Stimulated activated naive B cell treated with anti-CD40 and anti-IgM and Interleukin-4, amounts not matched to agents 10 μg/mL and 1 μg/mL and 100 μg/mL, for 72 hours (primary cell): ENCODE results near the gene CAPN10.

Experiments used
- ATAC-seq, 2 donors: fragments of 150-1000 bp; cut with Tn5 transposase; replicated peaks; 2 replicates each; pipeline ENCODE4 v1.10.0; 2021; ENCODE audit warnings: moderate library complexity in 1 of 2
- DNase-seq: peaks from one replicate; pipeline ENCODE4 v3.0.0; 2021
- H3K27ac Mint-ChIP-seq: one replicate; pipeline ENCODE4 v1.8.0; 2022; ENCODE audit warnings: mild to moderate bottlenecking, mixed read lengths
- H3K27me3 Mint-ChIP-seq, 2 donors: one replicate each; pipeline ENCODE4 v1.8.0; 2022; ENCODE audit warnings: mixed read lengths in 2 of 2
- H3K36me3 Mint-ChIP-seq, 2 donors: one replicate each; pipeline ENCODE4 v1.8.0; 2022; ENCODE audit warnings: mixed read lengths in 2 of 2, mild to moderate bottlenecking in 1 of 2
- H3K4me1 Mint-ChIP-seq, 2 donors: one replicate each; pipeline ENCODE4 v1.8.0; 2022; ENCODE audit warnings: mixed read lengths in 2 of 2, mild to moderate bottlenecking in 1 of 2
- H3K4me3 Mint-ChIP-seq, 2 donors: one replicate each; pipeline ENCODE4 v1.8.0; 2022; ENCODE audit warnings: mild to moderate bottlenecking in 2 of 2, mixed read lengths in 2 of 2, moderate library complexity in 1 of 2
- H3K9me3 Mint-ChIP-seq, 2 donors: one replicate each; pipeline ENCODE4 v1.8.0; 2022; ENCODE audit warnings: mixed read lengths in 2 of 2, mild to moderate bottlenecking in 1 of 2

Gene CAPN10

DNA sequence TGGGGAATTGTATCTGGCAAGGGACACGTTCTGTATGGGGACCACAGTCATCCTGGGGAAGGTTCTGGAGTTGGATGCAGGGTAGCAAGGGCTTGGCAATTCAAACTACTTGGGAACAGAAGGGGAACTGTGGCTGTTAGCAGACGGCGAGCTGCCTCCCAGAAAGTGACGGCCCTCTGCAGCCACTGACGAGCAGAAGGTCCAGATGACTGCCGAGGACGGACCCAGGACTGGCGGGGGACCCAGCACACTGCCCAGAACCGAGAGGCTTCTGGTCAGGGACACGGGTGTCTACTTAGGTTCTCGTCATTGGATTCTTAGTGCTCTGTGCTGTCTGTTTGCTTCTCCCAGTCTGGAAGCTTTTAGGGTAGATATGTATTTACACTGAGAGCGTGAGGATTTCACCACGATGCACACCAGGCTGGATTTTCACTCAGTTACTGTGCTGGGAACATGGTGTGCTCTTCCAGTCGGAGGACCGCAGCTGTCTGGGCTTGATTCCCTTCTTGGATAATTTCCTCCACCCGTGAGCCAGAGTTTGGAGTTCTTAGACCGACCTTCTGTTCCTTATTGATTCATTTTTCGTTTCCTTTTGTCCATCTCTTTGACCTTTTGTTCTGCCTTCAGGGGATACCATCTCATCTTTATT is 52.1 kb downstream of the CAPN10 start:
- ATAC-seq (no peak), DNase-seq (no peak)
- Mint-ChIP-seq H3K36me3 (peaks cover 3 to 10% of the 10 kb centered on the region in 2 donors), H3K9me3 (peaks cover 9 to 14% of the 10 kb centered on the region in 2 donors), H3K27me3 (peaks cover 0 to 2% of the 10 kb centered on the region in 2 donors), H3K4me3 (no peak overlapping the region), H3K4me1 (peaks cover 0 to 4% of the 10 kb centered on the region in 2 donors), H3K27ac (no peak overlapping the region)

GRCh38 chr2:240639566-240639965 is 53.0 kb downstream of the CAPN10 start:
- no peak for DNase-seq
- Mint-ChIP-seq H3K27ac (no peak overlapping the region), H3K9me3 (peaks cover 4 to 5% of the 10 kb centered on the region in 2 donors), H3K27me3 (peaks cover 5 to 8% of the 10 kb centered on the region in 2 donors), H3K4me3 (no peak overlapping the region), H3K36me3 (peaks cover 3 to 4% of the 10 kb centered on the region in 2 donors), H3K4me1 (peaks cover 0 to 4% of the 10 kb centered on the region in 2 donors)
- ATAC-seq = no peak

GRCh38 chr2:240640939-240641338 is 54.4 kb downstream of the CAPN10 start:
- ATAC-seq (peak in 1 of 2 donors; percentile 41), DNase-seq (no peak)
- Mint-ChIP-seq H3K9me3 (no peaks in the 10 kb centered on the region), H3K4me1 (peaks cover 0 to 4% of the 10 kb centered on the region in 2 donors), H3K27me3 (peaks cover 11 to 20% of the 10 kb centered on the region in 2 donors), H3K36me3 (no peaks in the 10 kb centered on the region), H3K27ac (no peak overlapping the region), H3K4me3 (no peak overlapping the region)

GRCh38 chr2:240642061-240642805 is 55.7 kb downstream of the CAPN10 start:
- DNase-seq (no peak), ATAC-seq (no peak)
- Mint-ChIP-seq H3K4me3 (no peak overlapping the region), H3K27ac (no peak overlapping the region), H3K4me1 (peaks cover 0 to 5% of the 10 kb centered on the region in 2 donors), H3K9me3 (no peaks in the 10 kb centered on the region), H3K27me3 (peaks cover 15 to 28% of the 10 kb centered on the region in 2 donors), H3K36me3 (no peaks in the 10 kb centered on the region)

- DNase-seq = no peak
- no peaks in the 10 kb centered on the region for H3K9me3 Mint-ChIP-seq
Measured at GRCh38 chr2:240642806-240643092, 56.2 kb downstream of the CAPN10 start.

GRCh38 chr2:240643093-240643810 is 56.7 kb downstream of the CAPN10 start:
- DNase-seq = no peak
- H3K27ac Mint-ChIP-seq = peak overlapping the region; percentile 65
- no peak overlapping the region for H3K4me3 Mint-ChIP-seq
- ATAC-seq = no peak
- peaks cover 0 to 4% of the 10 kb centered on the region in 2 donors for H3K4me1 Mint-ChIP-seq
- H3K9me3 Mint-ChIP-seq = no peaks in the 10 kb centered on the region
- H3K36me3 Mint-ChIP-seq = no peaks in the 10 kb centered on the region
- H3K27me3 Mint-ChIP-seq = peaks cover 24 to 38% of the 10 kb centered on the region in 2 donors

More at GRCh38 chr2:240642806-240643092, 56.2 kb downstream of the CAPN10 start:
- no peak for ATAC-seq
- no peak overlapping the region for H3K27ac Mint-ChIP-seq
- H3K4me1 Mint-ChIP-seq = peaks cover 0 to 5% of the 10 kb centered on the region in 2 donors
- peaks cover 20 to 33% of the 10 kb centered on the region in 2 donors for H3K27me3 Mint-ChIP-seq
- H3K36me3 Mint-ChIP-seq = no peaks in the 10 kb centered on the region
- no peak overlapping the region for H3K4me3 Mint-ChIP-seq

DNA sequence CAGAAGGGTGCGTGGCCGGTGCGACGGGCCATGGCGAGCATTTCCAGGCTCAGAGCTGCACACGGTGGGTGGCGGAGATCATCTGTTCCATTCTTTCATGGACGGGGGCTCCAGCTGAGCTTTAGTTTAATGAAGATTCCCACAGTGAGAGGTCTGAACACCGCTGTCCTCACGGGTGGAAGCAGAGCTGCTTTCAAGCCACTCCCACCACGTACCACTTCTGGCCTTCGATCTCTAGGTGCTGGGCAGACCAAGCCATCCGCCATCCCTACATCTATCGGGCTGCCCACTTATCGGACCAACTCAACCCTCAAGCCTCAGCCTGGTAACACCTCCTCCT is 57.2 kb downstream of the CAPN10 start:
- peaks cover 0 to 7% of the 10 kb centered on the region in 2 donors for H3K4me1 Mint-ChIP-seq
- no peaks in the 10 kb centered on the region for H3K9me3 Mint-ChIP-seq
- DNase-seq = no peak
- H3K27ac Mint-ChIP-seq = peak overlapping the region; percentile 65
- peaks cover 29 to 43% of the 10 kb centered on the region in 2 donors for H3K27me3 Mint-ChIP-seq
- no peak for ATAC-seq
- no peaks in the 10 kb centered on the region for H3K36me3 Mint-ChIP-seq
- no peak overlapping the region for H3K4me3 Mint-ChIP-seq

DNA sequence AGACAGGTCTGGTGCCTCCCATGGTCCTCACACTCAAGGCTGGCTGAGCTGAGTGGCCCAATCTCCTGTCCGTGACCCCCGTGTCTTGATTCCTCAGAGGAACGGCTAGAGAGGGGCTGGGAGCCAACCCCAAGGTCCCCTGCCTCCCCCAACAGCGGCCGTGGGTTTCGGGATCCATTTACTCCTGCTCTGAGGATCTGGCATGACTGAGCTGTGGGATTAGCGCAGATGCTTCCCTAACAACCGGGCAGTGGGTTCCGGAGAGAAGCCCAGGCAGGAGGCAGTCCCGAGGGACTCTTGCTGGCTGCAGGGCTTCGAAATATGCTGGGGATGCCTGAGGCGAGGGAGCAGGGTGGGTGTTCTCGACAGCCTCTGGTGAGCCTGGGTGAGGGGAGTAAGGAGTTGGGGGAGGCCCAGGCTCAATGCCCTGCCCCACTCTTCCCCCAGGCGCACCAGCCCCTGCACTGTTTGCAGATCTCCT is 57.7 kb downstream of the CAPN10 start:
- H3K9me3 Mint-ChIP-seq = no peaks in the 10 kb centered on the region
- H3K4me3 Mint-ChIP-seq = no peak overlapping the region
- no peak overlapping the region for H3K27ac Mint-ChIP-seq
- ATAC-seq = no peak
- peaks cover 32 to 48% of the 10 kb centered on the region in 2 donors for H3K27me3 Mint-ChIP-seq
- H3K4me1 Mint-ChIP-seq = peaks cover 0 to 7% of the 10 kb centered on the region in 2 donors
- H3K36me3 Mint-ChIP-seq = no peaks in the 10 kb centered on the region
- no peak for DNase-seq

DNA sequence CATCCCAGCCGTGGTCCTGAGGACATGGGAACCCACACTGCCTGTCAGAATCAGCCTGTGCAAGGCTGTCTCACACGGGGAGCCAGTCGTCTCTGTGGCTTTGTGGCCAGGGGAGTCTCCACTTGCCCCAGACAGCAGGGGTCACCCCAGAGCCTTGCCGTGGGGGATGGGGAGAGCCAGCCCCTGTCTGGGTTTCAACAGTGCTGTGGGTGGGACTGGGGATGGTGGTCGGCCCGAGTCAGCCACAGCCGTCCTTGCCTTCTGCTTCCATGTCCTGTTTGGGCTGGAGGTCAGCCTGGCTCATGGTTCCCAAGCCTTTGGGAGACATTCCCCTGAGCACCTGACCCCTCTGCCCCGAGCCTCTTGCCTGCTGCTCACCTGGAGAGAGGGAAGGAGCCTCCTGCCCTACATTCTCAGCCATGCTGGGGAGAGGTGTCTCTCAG is 58.3 kb downstream of the CAPN10 start:
- H3K36me3 Mint-ChIP-seq = no peaks in the 10 kb centered on the region
- ATAC-seq = no peak
- no peak for DNase-seq
- no peak overlapping the region for H3K4me3 Mint-ChIP-seq
- H3K27ac Mint-ChIP-seq = no peak overlapping the region
- H3K4me1 Mint-ChIP-seq = peaks cover 0 to 7% of the 10 kb centered on the region in 2 donors
- H3K9me3 Mint-ChIP-seq = no peaks in the 10 kb centered on the region
- peaks cover 36 to 48% of the 10 kb centered on the region in 2 donors for H3K27me3 Mint-ChIP-seq

GRCh38 chr2:240645346-240645745 is 58.8 kb downstream of the CAPN10 start:
- ATAC-seq = no peak
- no peak for DNase-seq
- Mint-ChIP-seq H3K36me3 (no peaks in the 10 kb centered on the region), H3K9me3 (no peaks in the 10 kb centered on the region), H3K27me3 (peaks cover 36 to 51% of the 10 kb centered on the region in 2 donors), H3K4me3 (no peak overlapping the region), H3K4me1 (peaks cover 0 to 7% of the 10 kb centered on the region in 2 donors), H3K27ac (no peak overlapping the region)

DNA sequence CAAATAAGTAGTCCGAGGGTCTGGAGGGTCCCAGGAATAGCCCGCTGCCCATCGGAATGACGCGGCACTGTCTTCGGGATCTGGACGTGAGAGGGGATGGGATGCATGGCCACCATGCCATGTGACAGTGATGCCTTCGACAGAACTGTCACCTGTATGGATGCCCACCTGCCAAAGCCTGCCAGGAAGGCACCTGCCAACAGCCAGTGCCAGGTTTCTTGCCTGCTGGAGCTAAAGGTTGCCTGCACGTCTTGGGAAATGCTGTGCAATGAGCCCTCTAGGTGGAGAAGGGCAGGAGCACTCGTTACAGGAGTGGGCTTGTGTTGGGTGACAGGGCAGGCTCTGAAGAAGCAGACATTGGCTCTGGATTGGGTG is 59.3 kb downstream of the CAPN10 start:
- Mint-ChIP-seq H3K4me3 (no peak overlapping the region), H3K27ac (no peak overlapping the region), H3K27me3 (peaks cover 38 to 56% of the 10 kb centered on the region in 2 donors), H3K9me3 (no peaks in the 10 kb centered on the region), H3K36me3 (no peaks in the 10 kb centered on the region), H3K4me1 (peaks cover 0 to 7% of the 10 kb centered on the region in 2 donors)
- ATAC-seq (no peak), DNase-seq (no peak)

- H3K4me1 Mint-ChIP-seq = peaks cover 0 to 5% of the 10 kb centered on the region in 2 donors
- peaks cover 42 to 61% of the 10 kb centered on the region in 2 donors for H3K27me3 Mint-ChIP-seq
- H3K36me3 Mint-ChIP-seq = no peaks in the 10 kb centered on the region
- no peaks in the 10 kb centered on the region for H3K9me3 Mint-ChIP-seq
- no peak overlapping the region for H3K4me3 Mint-ChIP-seq
- H3K27ac Mint-ChIP-seq = no peak overlapping the region
- DNase-seq (no peak), ATAC-seq (no peak)
Measured at GRCh38 chr2:240646176-240646899, 59.8 kb downstream of the CAPN10 start.

- H3K36me3 Mint-ChIP-seq = no peaks in the 10 kb centered on the region
- no peak overlapping the region for H3K4me3 Mint-ChIP-seq
- peaks cover 42 to 67% of the 10 kb centered on the region in 2 donors for H3K27me3 Mint-ChIP-seq
- H3K27ac Mint-ChIP-seq = no peak overlapping the region
- no peaks in the 10 kb centered on the region for H3K9me3 Mint-ChIP-seq
- DNase-seq (no peak), ATAC-seq (no peak)
- peaks cover 0 to 5% of the 10 kb centered on the region in 2 donors for H3K4me1 Mint-ChIP-seq
Measured at GRCh38 chr2:240646900-240647502, 60.5 kb downstream of the CAPN10 start.
